Measurements from ENCODE around the gene ANO10.
A peak's percentile ranks its signal among the peaks of the same experiment; 100 is the strongest.

Gene ANO10

GRCh38 chr3:43473737-43474136, 148.1 kb downstream of the ANO10 start:
- no peak overlapping the region for H4K91ac ChIP-seq (ENCODE audit: low read depth, low read length, poor library complexity)
- H3K79me1 ChIP-seq (ENCODE audit: low read depth, low read length) = no peaks in the 10 kb centered on the region
- no peak overlapping the region for H3K14ac ChIP-seq (ENCODE audit: low read length)
- H3K27ac ChIP-seq (replicated peaks; ENCODE audit: low read length) = no peak overlapping the region
- H4K8ac ChIP-seq (ENCODE audit: low read depth, low read length) = no peak overlapping the region
- no peaks in the 10 kb centered on the region for H3K27me3 ChIP-seq (ENCODE audit: control insufficient read depth in 3 of 3, insufficient read depth in 3 of 3, low read depth in 1 of 3, low read length in 3 of 3)
- H2BK12ac ChIP-seq (ENCODE audit: low read length) = no peak overlapping the region
- no peak overlapping the region for H2BK15ac ChIP-seq (ENCODE audit: low read length)
- WGBS, 2 donors (ENCODE audit: extremely low coverage in 2 of 2, insufficient read length in 2 of 2, insufficient replicate concordance in 1 of 2) = no CpG with 5 or more reads among the region's 1 CpG
- no peak overlapping the region for H2BK120ac ChIP-seq (ENCODE audit: low read depth, low read length)
- no peaks in the 10 kb centered on the region for H3K36me3 ChIP-seq (replicated peaks in 1 of 2; ENCODE audit: control insufficient read depth in 2 of 2, insufficient read depth in 2 of 2, low read length in 2 of 2)
- H3K18ac ChIP-seq (ENCODE audit: low read length) = no peak overlapping the region
- H3K9me3 ChIP-seq (replicated peaks in 1 of 2; ENCODE audit: control insufficient read depth in 2 of 2, insufficient read depth in 1 of 2, low read depth in 1 of 2, low read length in 2 of 2) = no peaks in the 10 kb centered on the region
- H2AFZ ChIP-seq (ENCODE audit: low read length) = no peak overlapping the region
- H3K23ac ChIP-seq (ENCODE audit: low read depth, low read length, poor library complexity) = no peak overlapping the region
- no peak overlapping the region for H2AK5ac ChIP-seq (ENCODE audit: low read depth, low read length)
- no peak overlapping the region for H3K4ac ChIP-seq (ENCODE audit: low read length)
- H3K4me1 ChIP-seq (ENCODE audit: control insufficient read depth in 2 of 2, insufficient read depth in 1 of 2, low read depth in 1 of 2, low read length in 2 of 2) = peaks cover 0 to 5% of the 10 kb centered on the region in 2 donors
- no peak overlapping the region for H3K4me3 ChIP-seq (ENCODE audit: low read length in 2 of 2)
- no peak overlapping the region for H2BK5ac ChIP-seq (ENCODE audit: low read length)
- H3K4me2 ChIP-seq (ENCODE audit: insufficient read depth, low read length, poor library complexity, severe bottlenecking) = no peak overlapping the region
- no peak for DNase-seq (ENCODE audit: low spot score)
- no peak overlapping the region for H3K9ac ChIP-seq (ENCODE audit: low read depth, low read length, poor library complexity)

- Histone ChIP-seq H3K4me1 (ENCODE audit: control insufficient read depth in 2 of 2, insufficient read depth in 1 of 2, low read depth in 1 of 2, low read length in 2 of 2) (peaks cover 0 to 5% of the 10 kb centered on the region in 2 donors), H2AK5ac (ENCODE audit: low read depth, low read length) (no peak overlapping the region), H3K4ac (ENCODE audit: low read length) (no peak overlapping the region), H2BK12ac (ENCODE audit: low read length) (no peak overlapping the region), H4K91ac (ENCODE audit: low read depth, low read length, poor library complexity) (no peak overlapping the region), H3K27ac (replicated peaks; ENCODE audit: low read length) (no peak overlapping the region), H3K36me3 (replicated peaks in 1 of 2; ENCODE audit: control insufficient read depth in 2 of 2, insufficient read depth in 2 of 2, low read length in 2 of 2) (no peaks in the 10 kb centered on the region), H3K79me1 (ENCODE audit: low read depth, low read length) (no peaks in the 10 kb centered on the region), H3K14ac (ENCODE audit: low read length) (no peak overlapping the region), H3K4me3 (ENCODE audit: low read length in 2 of 2) (no peak overlapping the region), H2AFZ (ENCODE audit: low read length) (no peak overlapping the region), H3K9me3 (replicated peaks in 1 of 2; ENCODE audit: control insufficient read depth in 2 of 2, insufficient read depth in 1 of 2, low read depth in 1 of 2, low read length in 2 of 2) (no peaks in the 10 kb centered on the region), H3K27me3 (ENCODE audit: control insufficient read depth in 3 of 3, insufficient read depth in 3 of 3, low read depth in 1 of 3, low read length in 3 of 3) (no peaks in the 10 kb centered on the region), H3K23ac (ENCODE audit: low read depth, low read length, poor library complexity) (peak overlapping the region; percentile 37), H2BK15ac (ENCODE audit: low read length) (no peak overlapping the region), H3K9ac (ENCODE audit: low read depth, low read length, poor library complexity) (no peak overlapping the region), H4K8ac (ENCODE audit: low read depth, low read length) (no peak overlapping the region), H3K4me2 (ENCODE audit: insufficient read depth, low read length, poor library complexity, severe bottlenecking) (no peak overlapping the region), H2BK5ac (ENCODE audit: low read length) (no peak overlapping the region), H3K18ac (ENCODE audit: low read length) (no peak overlapping the region), H2BK120ac (ENCODE audit: low read depth, low read length) (no peak overlapping the region)
- DNase-seq (ENCODE audit: low spot score) = no peak
- WGBS, 2 donors (ENCODE audit: extremely low coverage in 2 of 2, insufficient read length in 2 of 2, insufficient replicate concordance in 1 of 2) = no CpG with 5 or more reads among the region's 10 CpGs
Observed at GRCh38 chr3:43473244-43473643, 148.6 kb downstream of the ANO10 start.

GRCh38 chr3:43468133-43468532, 153.7 kb downstream of the ANO10 start:
- Histone ChIP-seq H3K9me3 (replicated peaks in 1 of 2; ENCODE audit: control insufficient read depth in 2 of 2, insufficient read depth in 1 of 2, low read depth in 1 of 2, low read length in 2 of 2) (peaks cover under 1 to 2% of the 10 kb centered on the region in 2 donors), H3K4me2 (ENCODE audit: insufficient read depth, low read length, poor library complexity, severe bottlenecking) (no peak overlapping the region), H2BK120ac (ENCODE audit: low read depth, low read length) (no peak overlapping the region), H4K91ac (ENCODE audit: low read depth, low read length, poor library complexity) (no peak overlapping the region), H3K18ac (ENCODE audit: low read length) (no peak overlapping the region), H3K27me3 (ENCODE audit: control insufficient read depth in 3 of 3, insufficient read depth in 3 of 3, low read depth in 1 of 3, low read length in 3 of 3) (no peaks in the 10 kb centered on the region), H3K79me1 (ENCODE audit: low read depth, low read length) (no peaks in the 10 kb centered on the region), H3K27ac (replicated peaks; ENCODE audit: low read length) (no peak overlapping the region), H3K36me3 (replicated peaks in 1 of 2; ENCODE audit: control insufficient read depth in 2 of 2, insufficient read depth in 2 of 2, low read length in 2 of 2) (no peaks in the 10 kb centered on the region), H2BK15ac (ENCODE audit: low read length) (no peak overlapping the region), H2BK12ac (ENCODE audit: low read length) (no peak overlapping the region), H2BK5ac (ENCODE audit: low read length) (no peak overlapping the region), H3K9ac (ENCODE audit: low read depth, low read length, poor library complexity) (no peak overlapping the region), H3K23ac (ENCODE audit: low read depth, low read length, poor library complexity) (no peak overlapping the region), H4K8ac (ENCODE audit: low read depth, low read length) (no peak overlapping the region), H3K4me1 (ENCODE audit: control insufficient read depth in 2 of 2, insufficient read depth in 1 of 2, low read depth in 1 of 2, low read length in 2 of 2) (peaks cover 0 to under 1% of the 10 kb centered on the region in 2 donors), H3K4me3 (ENCODE audit: low read length in 2 of 2) (no peak overlapping the region), H3K4ac (ENCODE audit: low read length) (no peak overlapping the region), H2AFZ (ENCODE audit: low read length) (no peak overlapping the region), H3K14ac (ENCODE audit: low read length) (no peak overlapping the region), H2AK5ac (ENCODE audit: low read depth, low read length) (no peak overlapping the region)
- WGBS, 2 donors (ENCODE audit: extremely low coverage in 2 of 2, insufficient read length in 2 of 2, insufficient replicate concordance in 1 of 2) = no CpG with 5 or more reads among the region's 1 CpG
- no peak for DNase-seq (ENCODE audit: low spot score)

DNA sequence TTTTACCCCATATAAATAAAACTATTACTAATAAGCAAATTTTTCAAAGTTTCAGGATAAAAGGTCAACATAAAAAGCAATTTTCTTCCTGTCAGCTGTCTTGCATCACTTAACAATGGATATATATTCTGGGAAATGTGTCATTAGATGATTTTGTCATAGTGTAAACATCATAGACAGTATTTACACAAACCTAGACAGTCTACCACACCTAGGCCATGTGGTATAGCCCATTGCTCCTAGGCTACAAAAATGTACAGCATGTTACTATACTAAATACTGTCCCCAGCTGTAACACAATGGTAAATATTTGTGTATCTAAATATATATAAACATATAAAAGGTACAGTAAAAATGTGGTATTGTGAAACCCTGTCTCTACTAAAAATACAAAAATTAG, 156.7 kb downstream of the ANO10 start:
- no peak overlapping the region for H3K9ac ChIP-seq (ENCODE audit: low read depth, low read length, poor library complexity)
- no peak overlapping the region for H3K27ac ChIP-seq (replicated peaks; ENCODE audit: low read length)
- H2AK5ac ChIP-seq (ENCODE audit: low read depth, low read length) = no peak overlapping the region
- no peak overlapping the region for H3K23ac ChIP-seq (ENCODE audit: low read depth, low read length, poor library complexity)
- no peak overlapping the region for H3K4ac ChIP-seq (ENCODE audit: low read length)
- no peak overlapping the region for H4K91ac ChIP-seq (ENCODE audit: low read depth, low read length, poor library complexity)
- no peaks in the 10 kb centered on the region for H3K79me1 ChIP-seq (ENCODE audit: low read depth, low read length)
- no peak overlapping the region for H2BK120ac ChIP-seq (ENCODE audit: low read depth, low read length)
- no peaks in the 10 kb centered on the region for H3K4me1 ChIP-seq (ENCODE audit: control insufficient read depth in 2 of 2, insufficient read depth in 1 of 2, low read depth in 1 of 2, low read length in 2 of 2)
- H2AFZ ChIP-seq (ENCODE audit: low read length) = no peak overlapping the region
- no peak overlapping the region for H3K4me2 ChIP-seq (ENCODE audit: insufficient read depth, low read length, poor library complexity, severe bottlenecking)
- H3K27me3 ChIP-seq (ENCODE audit: control insufficient read depth in 3 of 3, insufficient read depth in 3 of 3, low read depth in 1 of 3, low read length in 3 of 3) = no peaks in the 10 kb centered on the region
- DNase-seq (ENCODE audit: low spot score) = no peak
- no peak overlapping the region for H3K18ac ChIP-seq (ENCODE audit: low read length)
- H3K9me3 ChIP-seq (replicated peaks in 1 of 2; ENCODE audit: control insufficient read depth in 2 of 2, insufficient read depth in 1 of 2, low read depth in 1 of 2, low read length in 2 of 2) = peaks cover 4 to 5% of the 10 kb centered on the region in 2 donors
- no peak overlapping the region for H3K14ac ChIP-seq (ENCODE audit: low read length)
- no peaks in the 10 kb centered on the region for H3K36me3 ChIP-seq (replicated peaks in 1 of 2; ENCODE audit: control insufficient read depth in 2 of 2, insufficient read depth in 2 of 2, low read length in 2 of 2)
- no peak overlapping the region for H2BK5ac ChIP-seq (ENCODE audit: low read length)
- H3K4me3 ChIP-seq (ENCODE audit: low read length in 2 of 2) = no peak overlapping the region
- H2BK15ac ChIP-seq (ENCODE audit: low read length) = no peak overlapping the region
- H2BK12ac ChIP-seq (ENCODE audit: low read length) = no peak overlapping the region
- no peak overlapping the region for H4K8ac ChIP-seq (ENCODE audit: low read depth, low read length)
